ENCODE data around the gene BGN.

The BGN gene

GRCh38 chrX:153469811-153470410 is 24.9 kb upstream of the BGN start:
- no peak for TF ChIP-seq Cebpa-rat (IDR thresholded peaks at IDR 0.05)
- H3K27ac ChIP-seq = peak overlapping the region; percentile 79

GRCh38 chrX:153470411-153471363 is 24.1 kb upstream of the BGN start, which contains the start of gene HAUS7:
Gene HAUS7, minus strand, starts transcription at chrX:153470576. Its CDS starts 19 bp downstream, at chrX:153470557.
- TF ChIP-seq Cebpa-rat (IDR thresholded peaks at IDR 0.05) = no peak
- H3K27ac ChIP-seq = peak within 1 kb of the TSS; percentile 79
- peak within 1 kb of the TSS; percentile 80 for H3K4me2 ChIP-seq
- H3K27me3 ChIP-seq = peaks cover 35% of the 10 kb centered on the region
- peaks cover 28% of the 10 kb centered on the region for H3K36me3 ChIP-seq
- peak within 1 kb of the TSS; percentile 76 for H3K4me3 ChIP-seq
- H3K4me1 ChIP-seq = peaks cover 50% of the 10 kb centered on the region
- H3K9me3 ChIP-seq = no peaks in the 10 kb centered on the region
- peak within 1 kb of the TSS; percentile 79 for H3K9ac ChIP-seq
- H4K20me1 ChIP-seq = peaks cover 43% of the 10 kb centered on the region

More at GRCh38 chrX:153469811-153470410, 24.9 kb upstream of the BGN start:
- Histone ChIP-seq H4K20me1 (peaks cover 49% of the 10 kb centered on the region), H3K27me3 (peaks cover 39% of the 10 kb centered on the region), H3K9ac (peak overlapping the region; percentile 79), H3K36me3 (peaks cover 35% of the 10 kb centered on the region), H3K4me1 (peaks cover 42% of the 10 kb centered on the region), H3K9me3 (no peaks in the 10 kb centered on the region), H3K4me3 (peak overlapping the region; percentile 76), H3K4me2 (peak overlapping the region; percentile 80)

- Histone ChIP-seq H3K4me3 (no peak overlapping the region), H3K4me1 (peaks cover 60% of the 10 kb centered on the region), H3K36me3 (peaks cover 22% of the 10 kb centered on the region), H3K4me2 (peak overlapping the region; percentile 11; the same call in 1 of the 2 replicates), H4K20me1 (peaks cover 35% of the 10 kb centered on the region), H3K27ac (peak overlapping the region; percentile 49; the same call in 1 of the 2 replicates), H3K9me3 (no peaks in the 10 kb centered on the region), H3K9ac (no peak overlapping the region), H3K27me3 (peaks cover 34% of the 10 kb centered on the region)
- no peak for TF ChIP-seq Cebpa-rat (IDR thresholded peaks at IDR 0.05)
Observed at GRCh38 chrX:153471663-153472280, 23.0 kb upstream of the BGN start.

- TF ChIP-seq Cebpa-rat (IDR thresholded peaks at IDR 0.05) = no peak
- H3K4me2 ChIP-seq = no peak overlapping the region
Observed at GRCh38 chrX:153473126-153473525, 21.7 kb upstream of the BGN start.

GRCh38 chrX:153474266-153474665 is 20.5 kb upstream of the BGN start:
- Histone ChIP-seq H3K9me3 (no peaks in the 10 kb centered on the region), H4K20me1 (peaks cover 10% of the 10 kb centered on the region), H3K4me2 (peak overlapping the region; percentile 56), H3K27me3 (peaks cover 26% of the 10 kb centered on the region), H3K27ac (peak overlapping the region; percentile 44; the same call in 1 of the 2 replicates), H3K4me3 (no peak overlapping the region), H3K36me3 (no peaks in the 10 kb centered on the region), H3K9ac (no peak overlapping the region), H3K4me1 (peaks cover 70% of the 10 kb centered on the region)
- TF ChIP-seq Cebpa-rat (IDR thresholded peaks at IDR 0.05) = no peak

More at GRCh38 chrX:153473126-153473525, 21.7 kb upstream of the BGN start:
- H3K27me3 ChIP-seq = peaks cover 36% of the 10 kb centered on the region
- no peak overlapping the region for H3K9ac ChIP-seq
- H3K27ac ChIP-seq = peak overlapping the region; percentile 49; the same call in 1 of the 2 replicates
- no peaks in the 10 kb centered on the region for H3K9me3 ChIP-seq
- no peak overlapping the region for H3K4me3 ChIP-seq
- peaks cover 9% of the 10 kb centered on the region for H3K36me3 ChIP-seq
- H3K4me1 ChIP-seq = peaks cover 73% of the 10 kb centered on the region
- peaks cover 21% of the 10 kb centered on the region for H4K20me1 ChIP-seq

GRCh38 chrX:153474718-153475117 is 20.1 kb upstream of the BGN start:
- Histone ChIP-seq H3K27ac (peak overlapping the region; percentile 79), H3K36me3 (no peaks in the 10 kb centered on the region), H3K9me3 (no peaks in the 10 kb centered on the region), H3K27me3 (peaks cover 26% of the 10 kb centered on the region), H3K9ac (peak overlapping the region; percentile 58; the same call in 1 of the 2 replicates), H3K4me1 (peaks cover 71% of the 10 kb centered on the region), H4K20me1 (peaks cover 5% of the 10 kb centered on the region), H3K4me3 (no peak overlapping the region; the same call in 1 of the 2 replicates), H3K4me2 (peak overlapping the region; percentile 74)
- no peak for TF ChIP-seq Cebpa-rat (IDR thresholded peaks at IDR 0.05)

- H4K20me1 ChIP-seq = no peaks in the 10 kb centered on the region
- no peaks in the 10 kb centered on the region for H3K36me3 ChIP-seq
- peak overlapping the region; percentile 79 for H3K27ac ChIP-seq
- peak overlapping the region; percentile 74 for H3K4me2 ChIP-seq
- H3K27me3 ChIP-seq = peaks cover 26% of the 10 kb centered on the region
- H3K9me3 ChIP-seq = no peaks in the 10 kb centered on the region
- TF ChIP-seq Cebpa-rat (IDR thresholded peaks at IDR 0.05) = no peak
- H3K9ac ChIP-seq = peak overlapping the region; percentile 58; the same call in 1 of the 2 replicates
- peaks cover 77% of the 10 kb centered on the region for H3K4me1 ChIP-seq
- no peak overlapping the region; the same call in 1 of the 2 replicates for H3K4me3 ChIP-seq
Observed at GRCh38 chrX:153475271-153475670, 19.5 kb upstream of the BGN start.

- H3K4me1 ChIP-seq = peaks cover 82% of the 10 kb centered on the region
- peaks cover 26% of the 10 kb centered on the region for H3K27me3 ChIP-seq
- no peaks in the 10 kb centered on the region for H3K36me3 ChIP-seq
- no peak overlapping the region for H3K4me3 ChIP-seq
- no peak for TF ChIP-seq Cebpa-rat (IDR thresholded peaks at IDR 0.05)
- H3K27ac ChIP-seq = peak overlapping the region; percentile 79
- no peaks in the 10 kb centered on the region for H4K20me1 ChIP-seq
- no peak overlapping the region for H3K9ac ChIP-seq
- H3K4me2 ChIP-seq = peak overlapping the region; percentile 74
- H3K9me3 ChIP-seq = no peaks in the 10 kb centered on the region
Observed at GRCh38 chrX:153475751-153476281, 19.0 kb upstream of the BGN start.

All from BLaER1 (cell line).